ENCODE data around the gene TNS3.

- TF ChIP-seq CTCF (IDR thresholded peaks at IDR 0.05) = no peak
- no peak for TF ChIP-seq EP300 (IDR thresholded peaks at IDR 0.05)
- TF ChIP-seq POLR2A (IDR thresholded peaks at IDR 0.05) = no peak
- TF ChIP-seq POLR2AphosphoS5 (IDR thresholded peaks at IDR 0.05) = no peak
Observed at GRCh38 chr7:47514367-47514766, 67.5 kb downstream of the TNS3 start.
